ENCODE measurements around the gene SLC46A3.

The SLC46A3 gene

GRCh38 chr13:28650284-28650683 lies 68.5 kb downstream of the SLC46A3 start:
- no peak for TF ChIP-seq GATA1 (IDR thresholded peaks at IDR 0.05; ENCODE audit: low read depth, low read length)
- no peak for TF ChIP-seq POLR2A (IDR thresholded peaks at IDR 0.05; ENCODE audit: low read length)
- no peak for DNase-seq

All from erythroblast (primary cell).